Measurements from ENCODE around the gene GSG1L2.

Gene GSG1L2

GRCh38 chr17:9821921-9822320 is at the start of gene GSG1L2:
GSG1L2 (minus strand) TSS chr17:9822079; CDS start chr17:9822071, 8 bp downstream.
- no peak for TF ChIP-seq CTCF (IDR thresholded peaks at IDR 0.05)

- TF ChIP-seq CTCF (IDR thresholded peaks at IDR 0.05) = no peak
These were observed 46.7 kb upstream of the GSG1L2 start for GRCh38 chr17:9868552-9868951.

GRCh38 chr17:9865586-9865985 is 43.7 kb upstream of the GSG1L2 start:
- TF ChIP-seq CTCF (IDR thresholded peaks at IDR 0.05) = no peak

GRCh38 chr17:9862949-9863348 is 41.1 kb upstream of the GSG1L2 start:
- TF ChIP-seq CTCF (IDR thresholded peaks at IDR 0.05) = no peak

GRCh38 chr17:9862220-9862619 is 40.3 kb upstream of the GSG1L2 start:
- no peak for TF ChIP-seq CTCF (IDR thresholded peaks at IDR 0.05)

GRCh38 chr17:9860851-9861250 is 39.0 kb upstream of the GSG1L2 start:
- no peak for TF ChIP-seq CTCF (IDR thresholded peaks at IDR 0.05)

- TF ChIP-seq CTCF (IDR thresholded peaks at IDR 0.05) = no peak
These were observed 37.9 kb upstream of the GSG1L2 start for GRCh38 chr17:9859781-9860180.

GRCh38 chr17:9855036-9855435 is 33.2 kb upstream of the GSG1L2 start:
- no peak for TF ChIP-seq CTCF (IDR thresholded peaks at IDR 0.05)

All from LNCAP (cell line).